Progenitor cell of endocrine pancreas (in vitro differentiated cells): ENCODE measurements around the gene ARHGAP30. TPM values are rescaled to one million over a fixed set of nuclear protein-coding genes. Genes with fewer than 3 reads are reported as not detected.

ENCODE experiments used
- DNase-seq: peaks from one replicate; pipeline ENCODE4 v3.0.0; 2021; ENCODE audit warnings: low spot score; ENCODE audit not compliant: unreplicated experiment
- H3K27ac Mint-ChIP-seq: 2 replicates; pipeline ENCODE4 v1.8.0; 2021; ENCODE audit warnings: mild to moderate bottlenecking, moderate library complexity, mixed read lengths
- H3K27me3 Mint-ChIP-seq: 2 replicates; pipeline ENCODE4 v1.8.0; 2021; ENCODE audit warnings: mixed read lengths
- H3K36me3 Mint-ChIP-seq: 2 replicates; pipeline ENCODE4 v1.8.0; 2022; ENCODE audit warnings: mixed read lengths; ENCODE audit not compliant: insufficient read depth
- H3K4me1 Mint-ChIP-seq: 2 replicates; pipeline ENCODE4 v1.8.0; 2021; ENCODE audit warnings: low read depth, mixed read lengths
- H3K4me3 Mint-ChIP-seq: 2 replicates; pipeline ENCODE4 v1.8.0; 2021; ENCODE audit warnings: low read depth, mild to moderate bottlenecking, moderate library complexity, mixed read lengths
- H3K9me3 Mint-ChIP-seq: 2 replicates; pipeline ENCODE4 v1.8.0; 2021; ENCODE audit warnings: low read depth, mixed read lengths
- total RNA-seq: library from RNA; stranded (reverse); gene quantifications from 2 replicates; pipeline ENCODE4 v1.2.1, GENCODE V29; 2021
- TF ChIP-seq, protein P1 (sequence below): fragments of 200-600 bp; sonication (generic); IDR thresholded peaks from one replicate; pipeline ENCODE4 v1.5.0; 2021; ENCODE audit warnings: antibody characterized with exemption, mild to moderate bottlenecking; ENCODE audit not compliant: unreplicated experiment

ARHGAP30 gene
- total RNA-seq, 1 donor from 2014 or later, result not detected

DNA sequence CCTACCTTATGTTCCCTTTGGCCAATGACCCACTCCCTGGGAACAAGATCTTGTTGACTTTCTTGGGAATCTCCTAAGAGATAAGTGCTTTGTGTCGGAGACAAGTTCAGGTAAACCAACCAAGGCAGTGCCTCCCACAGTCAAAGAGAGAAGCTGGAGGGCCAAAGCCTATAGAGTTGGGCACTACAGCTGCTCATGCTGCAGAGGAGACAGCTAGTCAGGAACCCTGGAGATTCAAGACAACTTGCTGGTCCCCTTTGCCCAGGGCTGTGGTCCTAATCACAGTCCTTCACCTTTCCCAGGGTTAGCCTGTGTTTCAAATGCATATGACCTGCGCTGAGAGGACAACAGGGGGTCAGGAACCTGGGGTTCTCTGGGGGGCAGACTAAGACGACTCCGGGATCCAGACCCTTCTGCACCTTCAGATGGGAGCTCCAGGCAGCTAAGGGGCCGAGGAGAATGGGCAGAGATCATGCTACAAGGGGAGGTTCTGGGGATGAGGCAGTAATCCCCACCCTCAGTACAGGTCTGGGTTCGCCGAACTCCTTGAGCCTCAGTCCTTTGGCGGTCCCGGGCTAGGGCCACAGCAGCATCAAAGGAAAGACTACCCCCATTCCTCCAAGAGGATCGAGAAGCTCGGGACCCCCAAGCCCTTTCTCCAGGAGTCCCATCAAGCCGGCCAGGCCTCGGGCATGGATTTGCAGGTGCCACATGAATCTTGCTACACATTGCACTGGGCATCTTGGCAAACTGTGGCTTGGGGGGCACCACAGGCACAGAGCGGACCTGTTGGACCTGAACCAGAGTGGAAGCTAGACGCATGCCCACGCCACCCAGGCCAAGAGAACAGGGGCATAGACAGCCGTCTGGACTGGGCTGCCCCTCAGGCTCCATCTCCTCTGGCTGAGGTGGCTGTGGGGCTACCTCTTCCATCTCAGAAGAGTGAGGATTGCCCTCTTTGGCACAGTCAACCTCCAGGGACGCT is 22.0 kb downstream of the ARHGAP30 start:
- Mint-ChIP-seq H3K9me3 (peaks cover 14% of the 10 kb centered on the region), H3K27ac (no peak overlapping the region), H3K36me3 (peaks cover 8% of the 10 kb centered on the region), H3K4me3 (peak overlapping the region; percentile 29), H3K27me3 (peaks cover 5% of the 10 kb centered on the region), H3K4me1 (peaks cover 10% of the 10 kb centered on the region)
- TF ChIP-seq, protein P1, sequence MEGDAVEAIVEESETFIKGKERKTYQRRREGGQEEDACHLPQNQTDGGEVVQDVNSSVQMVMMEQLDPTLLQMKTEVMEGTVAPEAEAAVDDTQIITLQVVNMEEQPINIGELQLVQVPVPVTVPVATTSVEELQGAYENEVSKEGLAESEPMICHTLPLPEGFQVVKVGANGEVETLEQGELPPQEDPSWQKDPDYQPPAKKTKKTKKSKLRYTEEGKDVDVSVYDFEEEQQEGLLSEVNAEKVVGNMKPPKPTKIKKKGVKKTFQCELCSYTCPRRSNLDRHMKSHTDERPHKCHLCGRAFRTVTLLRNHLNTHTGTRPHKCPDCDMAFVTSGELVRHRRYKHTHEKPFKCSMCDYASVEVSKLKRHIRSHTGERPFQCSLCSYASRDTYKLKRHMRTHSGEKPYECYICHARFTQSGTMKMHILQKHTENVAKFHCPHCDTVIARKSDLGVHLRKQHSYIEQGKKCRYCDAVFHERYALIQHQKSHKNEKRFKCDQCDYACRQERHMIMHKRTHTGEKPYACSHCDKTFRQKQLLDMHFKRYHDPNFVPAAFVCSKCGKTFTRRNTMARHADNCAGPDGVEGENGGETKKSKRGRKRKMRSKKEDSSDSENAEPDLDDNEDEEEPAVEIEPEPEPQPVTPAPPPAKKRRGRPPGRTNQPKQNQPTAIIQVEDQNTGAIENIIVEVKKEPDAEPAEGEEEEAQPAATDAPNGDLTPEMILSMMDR, result no peak
- no peak for DNase-seq

DNA sequence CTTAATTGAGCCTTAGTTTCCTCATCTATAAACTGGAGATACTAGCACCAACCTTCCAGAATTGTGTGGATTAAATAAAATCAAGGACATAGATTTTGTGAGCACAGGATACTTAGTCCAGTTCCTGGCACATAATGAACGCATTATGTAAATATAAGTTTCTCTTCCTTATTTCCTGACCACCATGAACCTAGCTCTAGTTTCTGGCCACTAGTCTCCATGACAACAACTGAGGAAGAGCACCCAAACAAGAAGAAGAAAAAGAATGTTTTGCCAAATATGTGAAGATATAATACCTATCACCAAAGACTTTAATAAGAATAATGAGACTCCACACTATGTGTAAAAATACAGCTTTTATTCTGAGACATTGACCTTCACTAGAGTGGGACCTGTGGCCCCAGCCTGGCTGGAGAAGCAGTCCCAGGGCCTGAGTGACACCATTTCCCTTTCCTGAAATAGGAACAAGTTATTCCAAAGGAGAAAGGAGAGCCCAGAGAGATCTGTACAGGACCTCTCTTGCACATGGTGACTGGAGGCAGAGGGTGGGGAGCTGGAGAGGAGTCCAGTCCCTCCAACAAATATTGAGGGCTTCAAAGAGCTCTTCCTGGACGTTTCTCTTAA is 23.0 kb downstream of the ARHGAP30 start:
- H3K27ac Mint-ChIP-seq, result peak overlapping the region; percentile 100
- H3K4me1 Mint-ChIP-seq, result peaks cover 10% of the 10 kb centered on the region
- TF ChIP-seq, protein P1, result no peak
- H3K36me3 Mint-ChIP-seq, result peaks cover 12% of the 10 kb centered on the region
- H3K27me3 Mint-ChIP-seq, result peaks cover 5% of the 10 kb centered on the region
- H3K9me3 Mint-ChIP-seq, result peaks cover 14% of the 10 kb centered on the region
- no peak for DNase-seq
- peak overlapping the region; percentile 99 for H3K4me3 Mint-ChIP-seq

DNA sequence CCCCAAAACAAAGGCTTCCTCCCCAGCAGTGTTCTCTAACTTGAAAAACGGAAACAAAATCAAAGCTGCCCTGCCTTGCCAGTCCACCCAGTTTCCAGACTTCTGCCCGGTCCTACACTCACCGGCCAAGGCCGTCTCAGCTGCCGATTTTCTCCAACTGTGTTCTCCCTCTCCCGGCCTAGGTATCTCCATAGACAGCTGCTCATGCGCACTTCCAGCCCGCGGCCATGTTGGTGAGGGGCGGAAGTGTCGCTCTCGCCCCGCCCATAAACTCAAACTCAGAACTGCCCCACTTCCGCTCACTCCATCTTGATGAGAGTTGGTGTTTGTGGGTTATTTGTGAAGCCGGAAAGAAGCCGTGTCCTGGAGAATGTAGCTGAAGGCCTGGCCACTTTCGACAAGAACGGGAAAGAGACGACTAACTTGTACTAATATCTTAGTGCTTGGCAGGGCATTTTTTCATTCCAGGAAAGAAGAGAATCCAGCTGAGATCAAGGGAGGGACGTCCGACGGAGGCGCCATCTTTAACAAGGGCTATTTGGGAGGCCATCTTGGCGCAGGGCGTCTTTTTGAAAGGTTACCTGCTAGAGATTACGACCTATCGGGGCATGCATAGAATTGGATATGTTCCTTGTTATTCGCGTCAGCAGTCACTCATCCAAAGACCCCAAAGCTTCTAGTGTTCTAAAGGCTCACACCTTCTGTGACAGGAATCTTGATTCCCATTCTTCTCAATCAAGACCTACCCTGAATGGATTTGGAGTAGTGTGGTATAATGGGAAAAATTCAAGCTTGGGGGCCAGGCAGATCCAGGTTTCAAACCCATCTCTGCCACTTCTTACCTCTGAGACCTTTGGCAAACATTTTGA is 23.7 kb downstream of the ARHGAP30 start, which contains the start of gene USF1:
Gene USF1, minus strand, starts transcription at position 242 of the 869 bp plus-strand sequence. CDS start 2,702 bp downstream, outside the sequence.
- Mint-ChIP-seq H3K36me3 (peaks cover 14% of the 10 kb centered on the region), H3K27ac (peak within 1 kb of the TSS; percentile 100), H3K9me3 (peaks cover 14% of the 10 kb centered on the region), H3K27me3 (peaks cover 5% of the 10 kb centered on the region), H3K4me3 (peak within 1 kb of the TSS; percentile 99), H3K4me1 (peaks cover 10% of the 10 kb centered on the region)
- DNase-seq, result peak; percentile 80
- TF ChIP-seq, protein P1, result no peak

DNA sequence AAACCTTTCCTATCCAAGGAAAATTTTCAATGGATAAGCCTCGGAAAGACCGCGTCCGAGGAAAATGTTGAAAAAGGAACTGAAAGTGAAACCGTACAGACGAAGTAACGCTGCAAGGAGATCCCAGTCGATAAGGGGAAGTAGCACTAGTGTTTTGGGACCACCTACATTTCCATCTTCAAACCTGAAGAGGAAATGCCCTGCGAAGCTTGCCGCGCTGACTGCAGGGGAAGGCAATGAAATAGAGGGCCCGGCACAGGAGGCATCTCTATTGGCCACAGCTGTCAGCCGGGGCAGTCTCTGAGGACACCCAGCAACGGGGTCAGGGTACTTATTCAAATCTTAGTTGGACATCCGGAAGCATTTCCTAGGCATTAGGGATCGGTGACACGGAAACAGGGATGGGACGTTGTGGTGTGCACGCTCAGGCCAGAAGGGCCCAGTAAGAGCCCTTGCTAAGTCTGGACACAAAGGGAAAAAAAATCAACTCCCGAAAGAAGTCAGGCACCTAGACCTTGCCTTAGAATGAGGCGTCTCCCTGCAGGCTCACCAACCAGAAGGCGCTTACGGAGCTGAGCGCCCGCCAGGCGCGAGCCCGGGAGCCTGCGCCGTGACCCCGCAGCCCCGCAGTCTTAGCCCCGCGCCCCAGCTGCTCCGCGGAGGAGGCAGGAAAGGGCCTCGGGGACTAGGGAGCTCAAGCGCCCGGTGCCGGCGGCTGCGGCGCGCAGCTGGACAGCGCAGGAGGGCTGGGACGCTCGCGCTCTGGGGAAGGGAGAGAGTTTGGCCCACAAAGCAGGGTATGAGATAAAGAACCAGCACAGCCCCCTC is 24.6 kb downstream of the ARHGAP30 start:
- peaks cover 10% of the 10 kb centered on the region for H3K4me1 Mint-ChIP-seq
- H3K27ac Mint-ChIP-seq, result peak overlapping the region; percentile 100
- TF ChIP-seq, protein P1, result no peak
- H3K4me3 Mint-ChIP-seq, result peak overlapping the region; percentile 99
- peaks cover 16% of the 10 kb centered on the region for H3K36me3 Mint-ChIP-seq
- peak; percentile 30 for DNase-seq
- peaks cover 5% of the 10 kb centered on the region for H3K27me3 Mint-ChIP-seq
- H3K9me3 Mint-ChIP-seq, result peaks cover 14% of the 10 kb centered on the region
